GM12801 (cell line): ENCODE measurements around the gene KIAA1958.

Source experiments
- CTCF ChIP-seq: IDR thresholded peaks from one replicate; pipeline ENCODE4 v1.5.1; 2011; ENCODE audit warnings: control low read depth; ENCODE audit not compliant: insufficient read length; ENCODE audit errors: extremely low read depth

Gene KIAA1958

GRCh38 chr9:112617371-112617770, 130.7 kb downstream of the KIAA1958 start:
- no peak for TF ChIP-seq CTCF

- TF ChIP-seq CTCF: no peak
Observed at GRCh38 chr9:112618385-112619009, 131.9 kb downstream of the KIAA1958 start.

GRCh38 chr9:112620388-112620787, 133.8 kb downstream of the KIAA1958 start:
- TF ChIP-seq CTCF: no peak

- TF ChIP-seq CTCF: no peak
Observed at GRCh38 chr9:112621018-112621655, 134.5 kb downstream of the KIAA1958 start.

- TF ChIP-seq CTCF: no peak
Observed at GRCh38 chr9:112623198-112623597, 136.6 kb downstream of the KIAA1958 start.

GRCh38 chr9:112624711-112625707, 138.4 kb downstream of the KIAA1958 start:
- no peak for TF ChIP-seq CTCF

GRCh38 chr9:112629671-112630485, 143.3 kb downstream of the KIAA1958 start:
- TF ChIP-seq CTCF: no peak
